ENCODE results near the gene CFDP1.

- TF ChIP-seq CTCF (IDR thresholded peaks at IDR 0.05) (no peak), POLR2A (IDR thresholded peaks at IDR 0.05) (no peak), POLR2AphosphoS5 (IDR thresholded peaks at IDR 0.05) (no peak)
These were observed 181.0 kb downstream of the CFDP1 start for GRCh38 chr16:75252049-75252864.

Data from suprapubic skin (tissue), 4 donors.